Lower leg skin (tissue), 3 donors: ENCODE data around the gene RBM14.

ENCODE experiments used
- POLR2A ChIP-seq, 2 donors: fragments of 450-650 bp; IDR thresholded peaks; one replicate each; pipeline ENCODE4 v1.6.1; 2016 to 2017; ENCODE audit warnings: antibody characterized with exemption in 2 of 2, mild to moderate bottlenecking in 1 of 2, moderate library complexity in 1 of 2
- TF ChIP-seq, protein P1 (sequence below), 3 donors: fragments of 450-650 bp; IDR thresholded peaks; one replicate each; pipeline ENCODE4 v1.5.1; 2016; ENCODE audit warnings: antibody characterized with exemption in 3 of 3, mild to moderate bottlenecking in 3 of 3, moderate library complexity in 2 of 3

GRCh38 chr11:66593303-66593635 is 23.2 kb upstream of the RBM14 start:
- TF ChIP-seq, protein P1, sequence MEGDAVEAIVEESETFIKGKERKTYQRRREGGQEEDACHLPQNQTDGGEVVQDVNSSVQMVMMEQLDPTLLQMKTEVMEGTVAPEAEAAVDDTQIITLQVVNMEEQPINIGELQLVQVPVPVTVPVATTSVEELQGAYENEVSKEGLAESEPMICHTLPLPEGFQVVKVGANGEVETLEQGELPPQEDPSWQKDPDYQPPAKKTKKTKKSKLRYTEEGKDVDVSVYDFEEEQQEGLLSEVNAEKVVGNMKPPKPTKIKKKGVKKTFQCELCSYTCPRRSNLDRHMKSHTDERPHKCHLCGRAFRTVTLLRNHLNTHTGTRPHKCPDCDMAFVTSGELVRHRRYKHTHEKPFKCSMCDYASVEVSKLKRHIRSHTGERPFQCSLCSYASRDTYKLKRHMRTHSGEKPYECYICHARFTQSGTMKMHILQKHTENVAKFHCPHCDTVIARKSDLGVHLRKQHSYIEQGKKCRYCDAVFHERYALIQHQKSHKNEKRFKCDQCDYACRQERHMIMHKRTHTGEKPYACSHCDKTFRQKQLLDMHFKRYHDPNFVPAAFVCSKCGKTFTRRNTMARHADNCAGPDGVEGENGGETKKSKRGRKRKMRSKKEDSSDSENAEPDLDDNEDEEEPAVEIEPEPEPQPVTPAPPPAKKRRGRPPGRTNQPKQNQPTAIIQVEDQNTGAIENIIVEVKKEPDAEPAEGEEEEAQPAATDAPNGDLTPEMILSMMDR (IDR thresholded peaks at IDR 0.05), result no peak
- no peak for TF ChIP-seq POLR2A (IDR thresholded peaks at IDR 0.05)
